Activated CD4-positive, alpha-beta T cell treated with anti-CD3 and anti-CD28 coated beads for 36 hours (primary cell): ENCODE measurements around the gene DICER1. TPM values are rescaled to one million over a fixed set of nuclear protein-coding genes. Genes with fewer than 3 reads are reported as not detected.

ENCODE experiments used
- ATAC-seq: fragments of 200-7000 bp; cut with Tn5 transposase; one replicate; pipeline ENCODE4 v1.10.0; 2021; ENCODE audit warnings: mild to moderate bottlenecking, moderate library complexity
- CTCF ChIA-PET: fragments of 350-600 bp; sonication (Branson Sonifier 250); formaldehyde crosslinking; loops from one replicate; lab custom pipeline; 2021; ENCODE audit warnings: antibody characterized with exemption; lab: Charles Lee
- POLR2A ChIA-PET: fragments of 350-600 bp; sonication (Branson Sonifier 250); formaldehyde crosslinking; loops from one replicate; lab custom pipeline; 2021; ENCODE audit warnings: antibody characterized with exemption, inconsistent platforms; lab: Charles Lee
- DNase-seq: peaks from one replicate; pipeline ENCODE4 v3.0.0-alpha.2; 2020
- H3K27ac Mint-ChIP-seq: one replicate; pipeline ENCODE4 v1.8.0; 2021; ENCODE audit warnings: mixed read lengths
- H3K27me3 Mint-ChIP-seq: one replicate; pipeline ENCODE4 v1.8.0; 2021; ENCODE audit warnings: mixed read lengths
- H3K36me3 Mint-ChIP-seq: one replicate; pipeline ENCODE4 v1.8.0; 2021; ENCODE audit warnings: low read depth, mixed read lengths
- H3K4me1 Mint-ChIP-seq: one replicate; pipeline ENCODE4 v1.8.0; 2021; ENCODE audit warnings: mixed read lengths
- H3K4me3 Mint-ChIP-seq: one replicate; pipeline ENCODE4 v1.8.0; 2021; ENCODE audit warnings: mild to moderate bottlenecking, moderate library complexity, mixed read lengths
- H3K9me3 Mint-ChIP-seq: one replicate; pipeline ENCODE4 v1.8.0; 2021; ENCODE audit warnings: low read depth, mixed read lengths
- intact Hi-C, 2 experiments: fragments of 100-400 bp; cut with DNase I in 1 of 2; cut with micrococcal nuclease in 1 of 2; formaldehyde crosslinking; loops; one replicate each; pipeline versions ENCODE4 v1.14.2 to v1.15.1; 2022 to 2024; cut with DNase I, micrococcal nuclease
- total RNA-seq, 2 experiments: library from RNA; stranded (reverse); gene quantifications; one replicate each; pipeline ENCODE4 v1.2.3, GENCODE V29; 2021

DICER1 gene
- total RNA-seq, 2 experiments from 2014 or later, result 41.6 to 61.1 TPM

DNA sequence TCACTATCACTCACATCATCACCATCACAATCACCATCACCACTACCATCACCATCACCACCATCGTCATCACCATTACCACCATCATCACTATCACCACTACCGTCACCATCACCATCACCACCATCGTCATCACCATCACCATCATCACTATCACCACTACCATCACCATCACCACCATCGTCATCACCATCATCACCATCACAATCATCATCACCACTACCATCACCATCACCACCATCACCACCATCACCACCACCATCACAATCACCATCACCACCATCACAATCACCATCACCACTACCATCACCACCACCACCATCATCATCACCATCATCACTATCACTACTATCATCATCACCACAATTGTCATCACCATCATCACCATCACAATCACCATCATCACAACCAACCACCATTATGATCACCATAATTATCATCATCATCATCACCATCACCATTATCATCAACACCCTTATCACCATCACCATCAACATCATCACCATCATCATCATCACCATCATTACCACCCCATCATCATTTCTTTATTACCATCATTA, 90.8 kb downstream of the DICER1 start:
- ChIA-PET POLR2A (no interaction called here), CTCF (no interaction called here)
- Mint-ChIP-seq H3K4me3 (no peak overlapping the region), H3K4me1 (no peaks in the 10 kb centered on the region), H3K27ac (no peak overlapping the region), H3K36me3 (no peaks in the 10 kb centered on the region), H3K27me3 (peaks cover 3% of the 10 kb centered on the region), H3K9me3 (no peaks in the 10 kb centered on the region)
- intact Hi-C loops, result no loop called here
- ATAC-seq (no peak), DNase-seq (no peak)

DNA sequence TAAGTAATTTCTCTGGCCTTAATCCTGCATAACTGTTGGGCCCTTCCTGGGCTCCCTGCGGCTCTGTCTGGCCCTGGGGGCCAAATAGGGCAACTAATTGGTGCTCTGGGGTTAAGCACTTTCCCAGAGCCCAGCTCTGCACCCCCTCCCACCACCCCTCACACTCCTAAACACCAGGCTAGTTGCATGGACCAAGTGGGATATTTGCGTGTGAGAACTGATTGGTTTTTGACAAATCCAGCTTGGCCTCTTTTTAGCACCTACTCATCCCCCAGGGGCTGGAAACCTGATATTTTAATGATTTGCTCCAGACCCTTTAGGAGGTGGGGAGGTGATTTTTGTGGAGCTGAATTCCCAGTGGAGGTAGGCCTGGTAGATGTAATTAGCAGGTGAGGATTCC, 91.9 kb downstream of the DICER1 start:
- no peak for DNase-seq
- ATAC-seq, result no peak
- H3K9me3 Mint-ChIP-seq, result no peaks in the 10 kb centered on the region
- POLR2A ChIA-PET, result no interaction called here
- no peaks in the 10 kb centered on the region for H3K4me1 Mint-ChIP-seq
- no peak overlapping the region for H3K4me3 Mint-ChIP-seq
- H3K27ac Mint-ChIP-seq, result no peak overlapping the region
- CTCF ChIA-PET, result no interaction called here
- H3K36me3 Mint-ChIP-seq, result no peaks in the 10 kb centered on the region
- H3K27me3 Mint-ChIP-seq, result no peaks in the 10 kb centered on the region
- intact Hi-C loops, result no loop called here

DNA sequence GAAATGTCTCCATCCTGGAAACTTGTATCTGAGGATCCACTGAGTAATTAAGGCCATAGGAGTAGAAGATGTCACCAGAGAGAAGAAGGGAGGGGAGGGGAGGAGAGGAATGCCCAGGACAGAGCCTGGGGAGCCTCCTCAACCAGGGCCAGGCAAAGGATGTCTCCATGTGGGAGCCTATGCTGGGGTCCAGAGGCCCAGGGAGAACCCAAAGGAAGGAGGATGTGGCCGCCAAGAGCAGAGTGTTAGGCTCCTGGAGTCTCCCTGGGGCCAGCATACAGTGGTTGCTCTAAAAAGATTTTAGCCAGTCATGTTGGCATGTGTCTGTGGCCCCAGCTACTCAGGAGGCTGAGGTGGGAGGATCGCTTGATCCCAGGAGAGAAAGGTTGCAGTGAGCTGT, 92.6 kb downstream of the DICER1 start:
- intact Hi-C loops, result no loop called here
- H3K36me3 Mint-ChIP-seq, result no peaks in the 10 kb centered on the region
- ATAC-seq (no peak), DNase-seq (no peak)
- H3K27ac Mint-ChIP-seq, result no peak overlapping the region
- H3K27me3 Mint-ChIP-seq, result no peaks in the 10 kb centered on the region
- H3K4me3 Mint-ChIP-seq, result no peak overlapping the region
- no peaks in the 10 kb centered on the region for H3K9me3 Mint-ChIP-seq
- ChIA-PET CTCF (no interaction called here), POLR2A (no interaction called here)
- H3K4me1 Mint-ChIP-seq, result no peaks in the 10 kb centered on the region

DNA sequence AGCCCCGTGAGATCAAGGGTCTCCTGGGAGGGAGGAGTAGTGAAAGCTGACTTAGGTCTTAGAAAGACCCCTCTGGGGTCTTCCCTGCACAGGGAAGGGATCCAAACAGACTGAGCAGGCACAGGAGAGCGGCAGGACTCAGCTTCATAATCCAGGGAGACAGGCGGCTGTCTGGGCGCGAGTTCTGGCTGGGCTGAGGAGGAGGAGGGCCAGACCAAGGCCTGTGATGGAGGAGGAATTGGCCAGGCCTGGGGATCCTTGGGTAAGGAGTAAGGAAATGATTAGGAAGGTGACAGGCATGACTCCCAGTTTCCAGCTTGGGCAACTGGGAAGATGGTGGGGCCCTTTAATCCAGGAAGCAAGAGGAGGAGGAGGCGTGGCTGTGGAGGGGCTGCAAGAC, 93.1 kb downstream of the DICER1 start:
- DNase-seq (no peak), ATAC-seq (no peak)
- no peak overlapping the region for H3K4me3 Mint-ChIP-seq
- POLR2A ChIA-PET, result no interaction called here
- H3K4me1 Mint-ChIP-seq, result no peaks in the 10 kb centered on the region
- H3K36me3 Mint-ChIP-seq, result no peaks in the 10 kb centered on the region
- no peaks in the 10 kb centered on the region for H3K9me3 Mint-ChIP-seq
- no peak overlapping the region for H3K27ac Mint-ChIP-seq
- CTCF ChIA-PET, result no interaction called here
- no peaks in the 10 kb centered on the region for H3K27me3 Mint-ChIP-seq
- intact Hi-C loops, result no loop called here

DNA sequence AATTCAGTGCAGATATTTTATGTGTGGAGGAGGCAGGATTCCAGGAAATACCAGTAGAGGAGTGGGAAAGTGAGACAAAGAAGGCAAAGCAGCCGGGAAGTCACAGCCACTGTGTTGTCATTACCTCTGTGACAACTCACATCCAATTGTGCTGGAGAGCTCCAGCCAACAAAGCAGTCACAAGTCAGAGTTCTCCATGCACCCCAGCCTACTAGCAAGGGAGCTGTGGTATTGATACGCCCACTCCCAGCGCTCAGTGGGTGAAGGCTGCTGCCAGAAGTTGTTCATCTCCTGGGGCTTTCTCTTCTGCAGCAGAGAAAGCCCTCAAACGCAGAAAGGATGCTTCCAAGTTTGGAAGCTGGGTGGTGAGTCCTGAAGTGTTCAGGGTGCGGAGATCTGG, 93.9 kb downstream of the DICER1 start:
- ChIA-PET CTCF (no interaction called here), POLR2A (no interaction called here)
- DNase-seq, result no peak
- no peaks in the 10 kb centered on the region for H3K27me3 Mint-ChIP-seq
- no peaks in the 10 kb centered on the region for H3K9me3 Mint-ChIP-seq
- H3K4me1 Mint-ChIP-seq, result no peaks in the 10 kb centered on the region
- no peak overlapping the region for H3K4me3 Mint-ChIP-seq
- intact Hi-C loops, result no loop called here
- no peak for ATAC-seq
- H3K27ac Mint-ChIP-seq, result no peak overlapping the region
- no peaks in the 10 kb centered on the region for H3K36me3 Mint-ChIP-seq

DNA sequence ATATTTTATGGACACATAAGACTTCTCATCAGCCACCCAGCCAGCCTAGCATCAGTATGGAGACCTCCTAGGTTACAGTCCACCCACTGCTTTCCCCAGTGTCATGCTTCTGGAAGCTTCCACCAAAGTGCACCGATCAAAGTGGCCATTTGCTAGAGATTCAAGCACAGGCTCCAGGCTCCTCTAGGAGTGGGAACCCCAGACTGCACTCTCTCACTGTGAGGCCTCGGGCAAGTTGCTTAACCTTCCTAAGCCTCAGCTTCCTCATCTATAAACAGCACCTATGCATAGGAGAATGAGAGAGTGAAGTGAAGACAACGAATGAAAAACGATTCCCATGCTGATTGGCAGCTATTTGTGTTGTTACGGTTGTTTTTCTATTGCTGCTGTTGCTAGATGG, 94.4 kb downstream of the DICER1 start:
- POLR2A ChIA-PET, result no interaction called here
- no peaks in the 10 kb centered on the region for H3K36me3 Mint-ChIP-seq

DNA sequence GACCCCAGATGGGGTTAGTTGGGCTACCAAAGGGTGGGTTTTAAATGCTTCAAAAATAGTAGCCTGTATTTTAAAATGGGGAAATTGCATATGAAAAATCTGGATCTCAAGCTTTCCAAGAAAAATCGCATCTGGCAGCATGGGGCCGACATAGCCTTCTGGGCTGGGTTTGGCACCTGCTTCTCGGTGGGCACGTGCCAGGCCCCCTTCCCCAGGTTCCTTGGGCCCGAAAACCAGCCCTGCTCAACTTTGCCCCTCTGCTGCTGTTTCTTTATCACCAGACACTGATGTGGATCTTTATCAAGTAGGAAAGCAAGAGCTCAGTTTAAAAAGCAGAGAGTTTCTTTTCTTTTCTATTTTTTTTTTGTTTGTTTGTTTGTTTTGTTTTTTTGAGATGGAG, 95.1 kb downstream of the DICER1 start:
- POLR2A ChIA-PET, result no interaction called here
- DNase-seq (no peak), ATAC-seq (no peak)
- Mint-ChIP-seq H3K27ac (no peak overlapping the region), H3K27me3 (no peaks in the 10 kb centered on the region), H3K9me3 (no peaks in the 10 kb centered on the region), H3K36me3 (no peaks in the 10 kb centered on the region), H3K4me3 (no peak overlapping the region), H3K4me1 (no peaks in the 10 kb centered on the region)
- intact Hi-C loops, result no loop called here
- CTCF ChIA-PET, result interaction anchor here (0.7 kb wide), 2 partner anchors 42 to 295 kb away, joined by 3 to 6 read pairs; no protein-coding TSS in a partner anchor

More for the DNA sequence above, 94.4 kb downstream of the DICER1 start:
- DNase-seq (no peak), ATAC-seq (no peak)
- Mint-ChIP-seq H3K27ac (no peak overlapping the region), H3K4me3 (no peak overlapping the region), H3K9me3 (no peaks in the 10 kb centered on the region), H3K4me1 (no peaks in the 10 kb centered on the region), H3K27me3 (no peaks in the 10 kb centered on the region)
- intact Hi-C loops, result no loop called here
- CTCF ChIA-PET, result no interaction called here

- CTCF ChIA-PET, result interaction anchor here (0.7 kb wide), 1 partner anchor 42 kb away, joined by 6 read pairs; no protein-coding TSS in a partner anchor
- no peaks in the 10 kb centered on the region for H3K36me3 Mint-ChIP-seq
- POLR2A ChIA-PET, result no interaction called here
- no peak overlapping the region for H3K27ac Mint-ChIP-seq
- H3K27me3 Mint-ChIP-seq, result no peaks in the 10 kb centered on the region
- DNase-seq (no peak), ATAC-seq (no peak)
- no peak overlapping the region for H3K4me3 Mint-ChIP-seq
- no peaks in the 10 kb centered on the region for H3K9me3 Mint-ChIP-seq
- intact Hi-C loops, result no loop called here
- no peaks in the 10 kb centered on the region for H3K4me1 Mint-ChIP-seq
Measured at GRCh38 chr14:95061317-95062093, 95.8 kb downstream of the DICER1 start.

GRCh38 chr14:95059126-95059525, 98.2 kb downstream of the DICER1 start:
- Mint-ChIP-seq H3K9me3 (no peaks in the 10 kb centered on the region), H3K4me3 (no peak overlapping the region), H3K4me1 (no peaks in the 10 kb centered on the region), H3K27me3 (no peaks in the 10 kb centered on the region), H3K36me3 (no peaks in the 10 kb centered on the region), H3K27ac (no peak overlapping the region)
- no peak for ATAC-seq
- ChIA-PET POLR2A (no interaction called here), CTCF (no interaction called here)
- no peak for DNase-seq
- intact Hi-C loops, result no loop called here

GRCh38 chr14:95058491-95058890, 98.8 kb downstream of the DICER1 start:
- intact Hi-C loops, result no loop called here
- H3K4me3 Mint-ChIP-seq, result no peak overlapping the region
- ATAC-seq (no peak), DNase-seq (no peak)
- H3K27ac Mint-ChIP-seq, result no peak overlapping the region
- ChIA-PET POLR2A (no interaction called here), CTCF (no interaction called here)
- H3K4me1 Mint-ChIP-seq, result no peaks in the 10 kb centered on the region
- no peaks in the 10 kb centered on the region for H3K9me3 Mint-ChIP-seq
- H3K36me3 Mint-ChIP-seq, result no peaks in the 10 kb centered on the region
- H3K27me3 Mint-ChIP-seq, result no peaks in the 10 kb centered on the region

GRCh38 chr14:95057851-95058250, 99.5 kb downstream of the DICER1 start:
- no peaks in the 10 kb centered on the region for H3K9me3 Mint-ChIP-seq
- intact Hi-C loops, result no loop called here
- ChIA-PET CTCF (no interaction called here), POLR2A (no interaction called here)
- no peak overlapping the region for H3K4me3 Mint-ChIP-seq
- no peaks in the 10 kb centered on the region for H3K27me3 Mint-ChIP-seq
- H3K36me3 Mint-ChIP-seq, result no peaks in the 10 kb centered on the region
- DNase-seq (no peak), ATAC-seq (no peak)
- H3K4me1 Mint-ChIP-seq, result no peaks in the 10 kb centered on the region
- H3K27ac Mint-ChIP-seq, result no peak overlapping the region

- intact Hi-C loops, result no loop called here
- POLR2A ChIA-PET, result no interaction called here
- CTCF ChIA-PET, result no interaction called here
- DNase-seq (no peak), ATAC-seq (no peak)
- Mint-ChIP-seq H3K4me1 (no peaks in the 10 kb centered on the region), H3K9me3 (no peaks in the 10 kb centered on the region), H3K36me3 (no peaks in the 10 kb centered on the region), H3K27me3 (no peaks in the 10 kb centered on the region), H3K4me3 (no peak overlapping the region), H3K27ac (no peak overlapping the region)
Measured at GRCh38 chr14:95057147-95057546, 100.2 kb downstream of the DICER1 start.
